ENCODE measurements around the gene DCD.
"Not testable (repeated sequence)": the region's sequence is repeated elsewhere in the genome, so short reads cannot be mapped to it uniquely, and the experiment has no call there.

The DCD gene

GRCh38 chr12:54650409-54650808 lies 2.2 kb upstream of the DCD start:
- Histone ChIP-seq H3K9me3 (ENCODE audit: severe bottlenecking) (no peaks in the 10 kb centered on the region), H3K36me3 (ENCODE audit: low read depth) (no peaks in the 10 kb centered on the region), H3K4me1 (ENCODE audit: insufficient read depth, poor library complexity, severe bottlenecking) (no peaks in the 10 kb centered on the region), H3K4me3 (ENCODE audit: severe bottlenecking) (no peak overlapping the region), H3K27ac (ENCODE audit: poor library complexity, severe bottlenecking) (no peak overlapping the region), H3K27me3 (ENCODE audit: insufficient read depth, poor library complexity, severe bottlenecking) (peaks cover 14% of the 10 kb centered on the region)
- TF ChIP-seq CTCF (IDR thresholded peaks at IDR 0.05; ENCODE audit: poor library complexity, severe bottlenecking), result no peak
- ATAC-seq (ENCODE audit: low read depth) (no peak; the same call in 2 of the 3 replicates), DNase-seq (ENCODE audit: low spot score) (no peak)

- H3K36me3 ChIP-seq (ENCODE audit: low read depth), result no peaks in the 10 kb centered on the region
- peaks cover 18% of the 10 kb centered on the region for H3K27me3 ChIP-seq (ENCODE audit: insufficient read depth, poor library complexity, severe bottlenecking)
- H3K27ac ChIP-seq (ENCODE audit: poor library complexity, severe bottlenecking), result no peak overlapping the region
- ATAC-seq (ENCODE audit: low read depth) (no peak), DNase-seq (ENCODE audit: low spot score) (no peak)
- H3K9me3 ChIP-seq (ENCODE audit: severe bottlenecking), result no peaks in the 10 kb centered on the region
- H3K4me1 ChIP-seq (ENCODE audit: insufficient read depth, poor library complexity, severe bottlenecking), result no peaks in the 10 kb centered on the region
- no peak overlapping the region for H3K4me3 ChIP-seq (ENCODE audit: severe bottlenecking)
- TF ChIP-seq CTCF (IDR thresholded peaks at IDR 0.05; ENCODE audit: poor library complexity, severe bottlenecking), result no peak
These were observed 1.7 kb upstream of the DCD start for GRCh38 chr12:54649825-54650224.

- Histone ChIP-seq H3K9me3 (ENCODE audit: severe bottlenecking) (no peaks in the 10 kb centered on the region), H3K36me3 (ENCODE audit: low read depth) (no peaks in the 10 kb centered on the region), H3K4me3 (ENCODE audit: severe bottlenecking) (no peak overlapping the region), H3K4me1 (ENCODE audit: insufficient read depth, poor library complexity, severe bottlenecking) (no peaks in the 10 kb centered on the region), H3K27me3 (ENCODE audit: insufficient read depth, poor library complexity, severe bottlenecking) (peaks cover 18% of the 10 kb centered on the region), H3K27ac (ENCODE audit: poor library complexity, severe bottlenecking) (no peak overlapping the region)
- no peak for TF ChIP-seq CTCF (IDR thresholded peaks at IDR 0.05; ENCODE audit: poor library complexity, severe bottlenecking)
- DNase-seq (ENCODE audit: low spot score), result no peak
- no peak for ATAC-seq (ENCODE audit: low read depth)
These were observed 6.6 kb downstream of the DCD start for GRCh38 chr12:54641554-54641953.

- DNase-seq (ENCODE audit: low spot score) (no peak), ATAC-seq (ENCODE audit: low read depth) (no peak)
- H3K4me1 ChIP-seq (ENCODE audit: insufficient read depth, poor library complexity, severe bottlenecking), result no peaks in the 10 kb centered on the region
- H3K27ac ChIP-seq (ENCODE audit: poor library complexity, severe bottlenecking), result no peak overlapping the region
- no peaks in the 10 kb centered on the region for H3K36me3 ChIP-seq (ENCODE audit: low read depth)
- no peak overlapping the region for H3K4me3 ChIP-seq (ENCODE audit: severe bottlenecking)
- peaks cover 15% of the 10 kb centered on the region for H3K27me3 ChIP-seq (ENCODE audit: insufficient read depth, poor library complexity, severe bottlenecking)
- no peak for TF ChIP-seq CTCF (IDR thresholded peaks at IDR 0.05; ENCODE audit: poor library complexity, severe bottlenecking)
- H3K9me3 ChIP-seq (ENCODE audit: severe bottlenecking), result no peaks in the 10 kb centered on the region
These were observed 7.1 kb downstream of the DCD start for GRCh38 chr12:54641089-54641488.

GRCh38 chr12:54639112-54639511 lies 9.1 kb downstream of the DCD start:
- not testable (repeated sequence) for ATAC-seq (ENCODE audit: low read depth); H3K27ac ChIP-seq (ENCODE audit: poor library complexity, severe bottlenecking); DNase-seq (ENCODE audit: low spot score); H3K4me3 ChIP-seq (ENCODE audit: severe bottlenecking); H3K27me3 ChIP-seq (ENCODE audit: insufficient read depth, poor library complexity, severe bottlenecking); H3K4me1 ChIP-seq (ENCODE audit: insufficient read depth, poor library complexity, severe bottlenecking); H3K36me3 ChIP-seq (ENCODE audit: low read depth); H3K9me3 ChIP-seq (ENCODE audit: severe bottlenecking)

Data from RWPE2 (cell line).